D341Med (cell line): ENCODE measurements around the gene NR2C2.

ENCODE experiments used
- DNase-seq: peaks from one replicate; pipeline ENCODE4 v3.0.0; 2012; ENCODE audit warnings: low spot score

NR2C2 gene

GRCh38 chr3:15064299-15064834, 117.0 kb downstream of the NR2C2 start:
- DNase-seq = peak; percentile 63

- DNase-seq = peak; percentile 97
These were observed 117.6 kb downstream of the NR2C2 start, which contains the start of gene MRPS25 for GRCh38 chr3:15064835-15065549. Gene MRPS25 (minus strand): TSS chr3:15065315. CDS start chr3:15065194, 121 bp downstream.

- DNase-seq = no peak
These were observed 118.2 kb downstream of the NR2C2 start for GRCh38 chr3:15065550-15066007.

GRCh38 chr3:15066467-15066866, 119.1 kb downstream of the NR2C2 start:
- DNase-seq = no peak

GRCh38 chr3:15069441-15069840, 122.1 kb downstream of the NR2C2 start:
- no peak for DNase-seq

GRCh38 chr3:15071699-15072098, 124.3 kb downstream of the NR2C2 start:
- no peak for DNase-seq

- DNase-seq = no peak
These were observed 127.1 kb downstream of the NR2C2 start for GRCh38 chr3:15074500-15074899.

GRCh38 chr3:15079091-15079490, 131.7 kb downstream of the NR2C2 start:
- no peak for DNase-seq

GRCh38 chr3:15081960-15082664, 134.7 kb downstream of the NR2C2 start:
- no peak for DNase-seq

- DNase-seq = no peak
These were observed 135.9 kb downstream of the NR2C2 start for GRCh38 chr3:15083252-15083651.

GRCh38 chr3:15086263-15086662, 138.9 kb downstream of the NR2C2 start:
- DNase-seq = no peak

- no peak for DNase-seq
These were observed 139.3 kb downstream of the NR2C2 start for GRCh38 chr3:15086699-15087098.

- DNase-seq = no peak
These were observed 141.8 kb downstream of the NR2C2 start for GRCh38 chr3:15089201-15089600.

GRCh38 chr3:15091575-15091974, 144.2 kb downstream of the NR2C2 start:
- DNase-seq = no peak

- no peak for DNase-seq
These were observed 145.3 kb downstream of the NR2C2 start for GRCh38 chr3:15092686-15093085.

GRCh38 chr3:15094187-15094875, 146.9 kb downstream of the NR2C2 start:
- no peak for DNase-seq

GRCh38 chr3:15096046-15096445, 148.7 kb downstream of the NR2C2 start:
- no peak for DNase-seq

GRCh38 chr3:15097891-15098290, 150.5 kb downstream of the NR2C2 start:
- no peak for DNase-seq
